Measurements from ENCODE around the gene LOC101059915.
A peak's percentile ranks its signal among the peaks of the same experiment; 100 is the strongest.

LOC101059915 gene

GRCh38 chrX:71667328-71668247 is at the start of gene LOC101059915:
Gene LOC101059915, plus strand, starts transcription at chrX:71667546.
- Histone ChIP-seq H3K36me3 (ENCODE audit: control insufficient read depth in 4 of 4, insufficient read depth in 4 of 4, low read length in 4 of 4) (no peaks in the 10 kb centered on the region), H3K27me3 (ENCODE audit: control insufficient read depth in 3 of 3, insufficient read depth in 3 of 3, low read length in 2 of 3) (no peaks in the 10 kb centered on the region), H3K27ac (ENCODE audit: low read depth in 1 of 2, low read length in 1 of 2) (no peak within 1 kb of the TSS), H3K9me3 (ENCODE audit: control insufficient read depth in 4 of 4, insufficient read depth in 3 of 4, low read length in 3 of 4) (no peaks in the 10 kb centered on the region), H3K4me1 (ENCODE audit: control insufficient read depth in 5 of 5, insufficient read depth in 5 of 5, low read length in 5 of 5) (no peaks in the 10 kb centered on the region), H3K4me3 (no peak within 1 kb of the TSS), H3K9ac (ENCODE audit: insufficient read depth in 1 of 2, low read length in 2 of 2) (no peak within 1 kb of the TSS)
- TF ChIP-seq CTCF (IDR thresholded peaks at IDR 0.05; ENCODE audit: control extremely low read depth, extremely low read depth) = no peak
- no peak for DNase-seq
- no peak for ATAC-seq (ENCODE audit: insufficient read depth, low FRiP score)
- 94 to 95% methylated on average over 38 to 50 of the region's 50 CpGs for WGBS, 2 donors

GRCh38 chrX:71617742-71618141 is 49.6 kb upstream of the LOC101059915 start:
- Histone ChIP-seq H3K9ac (ENCODE audit: insufficient read depth in 1 of 2, low read length in 2 of 2) (no peak overlapping the region), H3K36me3 (ENCODE audit: control insufficient read depth in 4 of 4, insufficient read depth in 4 of 4, low read length in 4 of 4) (peaks cover 0 to 3% (median under 1%) of the 10 kb centered on the region in 4 donors), H3K4me3 (no peak overlapping the region), H3K27me3 (ENCODE audit: control insufficient read depth in 3 of 3, insufficient read depth in 3 of 3, low read length in 2 of 3) (no peaks in the 10 kb centered on the region), H3K4me1 (ENCODE audit: control insufficient read depth in 5 of 5, insufficient read depth in 5 of 5, low read length in 5 of 5) (peaks cover 0 to 6% (median 3%) of the 10 kb centered on the region in 5 donors), H3K9me3 (ENCODE audit: control insufficient read depth in 4 of 4, insufficient read depth in 3 of 4, low read length in 3 of 4) (peaks cover 0 to 2% (median 0%) of the 10 kb centered on the region in 4 donors), H3K27ac (ENCODE audit: low read depth in 1 of 2, low read length in 1 of 2) (peak overlapping the region in 1 of 2 donors; percentile 9)
- 59 to 68% methylated on average over 7 to 8 of the region's 8 CpGs for WGBS, 2 donors
- ATAC-seq (ENCODE audit: insufficient read depth, low FRiP score) (no peak), DNase-seq (no peak)
- TF ChIP-seq CTCF (IDR thresholded peaks at IDR 0.05; ENCODE audit: control extremely low read depth, extremely low read depth) = no peak

GRCh38 chrX:71618303-71618721 is 49.0 kb upstream of the LOC101059915 start, which contains the start of gene CXCR3:
Gene CXCR3, minus strand, starts transcription at chrX:71618511. Its CDS starts 62 bp downstream, at chrX:71618449.
- no peak for TF ChIP-seq CTCF (IDR thresholded peaks at IDR 0.05; ENCODE audit: control extremely low read depth, extremely low read depth)
- Histone ChIP-seq H3K36me3 (ENCODE audit: control insufficient read depth in 4 of 4, insufficient read depth in 4 of 4, low read length in 4 of 4) (peaks cover 0 to 3% (median under 1%) of the 10 kb centered on the region in 4 donors), H3K4me3 (no peak within 1 kb of the TSS), H3K9ac (ENCODE audit: insufficient read depth in 1 of 2, low read length in 2 of 2) (no peak within 1 kb of the TSS), H3K27me3 (ENCODE audit: control insufficient read depth in 3 of 3, insufficient read depth in 3 of 3, low read length in 2 of 3) (no peaks in the 10 kb centered on the region), H3K4me1 (ENCODE audit: control insufficient read depth in 5 of 5, insufficient read depth in 5 of 5, low read length in 5 of 5) (peaks cover 0 to 7% (median 4%) of the 10 kb centered on the region in 5 donors), H3K9me3 (ENCODE audit: control insufficient read depth in 4 of 4, insufficient read depth in 3 of 4, low read length in 3 of 4) (peaks cover 0 to 2% (median 0%) of the 10 kb centered on the region in 4 donors), H3K27ac (ENCODE audit: low read depth in 1 of 2, low read length in 1 of 2) (peak within 1 kb of the TSS in 1 of 2 donors; percentile 9)
- no peak for DNase-seq
- no peak for ATAC-seq (ENCODE audit: insufficient read depth, low FRiP score)
- 17 to 43% methylated on average over 4 of the region's 4 CpGs for WGBS, 2 donors

Data from lung (tissue), 11 donors.